ENCODE data around the gene EXT2. TPM values are rescaled to one million over a fixed set of nuclear protein-coding genes. Genes with fewer than 3 reads are reported as not detected.

EXT2 gene
- polyA plus RNA-seq, 1 of the 3 experiments (the other 2 are of a cell fraction) = 92.9 TPM

DNA sequence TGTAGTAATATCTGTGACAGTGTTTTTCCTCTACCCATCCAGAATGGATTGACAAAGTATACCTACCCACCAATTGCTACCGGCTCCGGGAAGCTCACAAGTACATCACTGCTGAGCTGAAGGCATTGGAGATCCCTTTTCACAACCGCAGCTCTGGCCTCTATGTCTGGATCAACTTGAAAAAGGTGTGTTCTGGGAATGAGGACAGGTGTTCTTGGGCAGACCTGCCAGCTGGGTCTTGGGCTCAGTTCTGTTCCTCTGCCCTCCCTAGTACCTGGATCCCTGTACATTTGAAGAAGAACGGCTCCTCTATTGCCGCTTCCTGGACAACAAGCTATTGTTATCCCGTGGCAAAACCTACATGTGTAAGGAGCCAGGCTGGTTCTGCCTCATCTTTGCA lies 37.2 kb upstream of the EXT2 start (continued):
- TF ChIP-seq CHD2 (IDR thresholded peaks at IDR 0.05; ENCODE audit: low read length, partially characterized antibody) = no peak

GRCh38 chr11:44065161-44065661 lies 30.3 kb upstream of the EXT2 start:
- Histone ChIP-seq H3K9me3 (no peaks in the 10 kb centered on the region), H3K4me3 (ENCODE audit: low read depth in 2 of 2, low read length in 1 of 2) (peak overlapping the region; percentile 54 to 67; a peak in 2 of 4 replicates), H3K4me2 (peak overlapping the region; percentile 78; the same call in 1 of the 2 replicates), H4K20me1 (ENCODE audit: insufficient read depth) (no peaks in the 10 kb centered on the region), H3F3A (replicated peaks; ENCODE audit: insufficient read depth) (no peaks in the 10 kb centered on the region), H3K36me3 (replicated peaks in 1 of 2; ENCODE audit: control insufficient read depth in 1 of 2, insufficient read depth in 2 of 2, low read length in 1 of 2) (no peaks in the 10 kb centered on the region), H3K27me3 (ENCODE audit: insufficient read depth) (no peaks in the 10 kb centered on the region), H3K9ac (peak overlapping the region; percentile 86; the same call in 1 of the 2 replicates), H3K9me2 (no peaks in the 10 kb centered on the region), H2AFZ (ENCODE audit: low read depth) (peak overlapping the region; percentile 85; the same call in 1 of the 2 replicates), H3K4me1 (ENCODE audit: control insufficient read depth in 1 of 2, insufficient read depth in 2 of 2, low read depth in 1 of 2, low read length in 1 of 2) (peaks cover 0 to 2% of the 10 kb centered on the region in 2 experiments; a peak in 2 of 4 replicates), H3K27ac (ENCODE audit: low read depth in 2 of 2, low read length in 1 of 2) (peak overlapping the region; percentile 86 to 88), H3K79me2 (ENCODE audit: insufficient read depth) (no peaks in the 10 kb centered on the region)
- TF ChIP-seq YY1 (IDR thresholded peaks at IDR 0.05; ENCODE audit: low read depth) (no peak), NRF1 (IDR thresholded peaks at IDR 0.05; ENCODE audit: low read depth, low read length) (no peak), MEF2A (IDR thresholded peaks at IDR 0.05; ENCODE audit: borderline replicate concordance, low read depth) (no peak), SIN3A (IDR thresholded peaks at IDR 0.05; ENCODE audit: borderline replicate concordance, low read depth, low read length) (no peak), NFIC (IDR thresholded peaks at IDR 0.05; ENCODE audit: borderline replicate concordance) (no peak), PBX3 (IDR thresholded peaks at IDR 0.05) (no peak), FOSL2 (IDR thresholded peaks at IDR 0.05; ENCODE audit: borderline replicate concordance, low read depth) (no peak), RAD21 (IDR thresholded peaks at IDR 0.05; ENCODE audit: low read length) (no peak), CTCF (IDR thresholded peaks at IDR 0.05) (no peak), EP300 (IDR thresholded peaks at IDR 0.05; ENCODE audit: borderline replicate concordance in 1 of 2, low read depth in 1 of 2, low read length in 1 of 2) (no peak), TEAD4 (IDR thresholded peaks at IDR 0.05; ENCODE audit: borderline replicate concordance, insufficient read depth) (no peak), CHD2 (IDR thresholded peaks at IDR 0.05; ENCODE audit: low read length, partially characterized antibody) (no peak), RFX5 (IDR thresholded peaks at IDR 0.05; ENCODE audit: low read length) (no peak), IRF3 (IDR thresholded peaks at IDR 0.05; ENCODE audit: low read depth, low read length) (no peak), FOXM1 (IDR thresholded peaks at IDR 0.05; ENCODE audit: low read depth) (no peak)
- TF ChIP-seq, protein P1, sequence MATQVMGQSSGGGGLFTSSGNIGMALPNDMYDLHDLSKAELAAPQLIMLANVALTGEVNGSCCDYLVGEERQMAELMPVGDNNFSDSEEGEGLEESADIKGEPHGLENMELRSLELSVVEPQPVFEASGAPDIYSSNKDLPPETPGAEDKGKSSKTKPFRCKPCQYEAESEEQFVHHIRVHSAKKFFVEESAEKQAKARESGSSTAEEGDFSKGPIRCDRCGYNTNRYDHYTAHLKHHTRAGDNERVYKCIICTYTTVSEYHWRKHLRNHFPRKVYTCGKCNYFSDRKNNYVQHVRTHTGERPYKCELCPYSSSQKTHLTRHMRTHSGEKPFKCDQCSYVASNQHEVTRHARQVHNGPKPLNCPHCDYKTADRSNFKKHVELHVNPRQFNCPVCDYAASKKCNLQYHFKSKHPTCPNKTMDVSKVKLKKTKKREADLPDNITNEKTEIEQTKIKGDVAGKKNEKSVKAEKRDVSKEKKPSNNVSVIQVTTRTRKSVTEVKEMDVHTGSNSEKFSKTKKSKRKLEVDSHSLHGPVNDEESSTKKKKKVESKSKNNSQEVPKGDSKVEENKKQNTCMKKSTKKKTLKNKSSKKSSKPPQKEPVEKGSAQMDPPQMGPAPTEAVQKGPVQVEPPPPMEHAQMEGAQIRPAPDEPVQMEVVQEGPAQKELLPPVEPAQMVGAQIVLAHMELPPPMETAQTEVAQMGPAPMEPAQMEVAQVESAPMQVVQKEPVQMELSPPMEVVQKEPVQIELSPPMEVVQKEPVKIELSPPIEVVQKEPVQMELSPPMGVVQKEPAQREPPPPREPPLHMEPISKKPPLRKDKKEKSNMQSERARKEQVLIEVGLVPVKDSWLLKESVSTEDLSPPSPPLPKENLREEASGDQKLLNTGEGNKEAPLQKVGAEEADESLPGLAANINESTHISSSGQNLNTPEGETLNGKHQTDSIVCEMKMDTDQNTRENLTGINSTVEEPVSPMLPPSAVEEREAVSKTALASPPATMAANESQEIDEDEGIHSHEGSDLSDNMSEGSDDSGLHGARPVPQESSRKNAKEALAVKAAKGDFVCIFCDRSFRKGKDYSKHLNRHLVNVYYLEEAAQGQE (IDR thresholded peaks at IDR 0.05; ENCODE audit: low read depth, low read length) = no peak
- ChIA-PET POLR2A (interaction anchor here (0.6 kb wide), 1 partner anchor 9 kb away, joined by 3 read pairs; no protein-coding TSS in a partner anchor), CTCF (interaction anchor here (1.1 to 10.8 kb wide), 4 partner anchors 23 to 176 kb away, joined by 3 to 71 read pairs (median 5); partner anchors contain the start of gene EXT2)
- DNase-seq = no peak
- WGBS (ENCODE audit: low lambda C conversion rate) = 52% methylated on average over 4 of the region's 4 CpGs
